SU-DHL-6 (cell line): Measurements from ENCODE around the gene B3GAT1.

Experiments used
- EZH2phosphoT487 ChIP-seq: fragments of 200-600 bp; sonication (generic), shearing (Covaris generic); conservative IDR thresholded peaks from 2 replicates; pipeline ENCODE4 v1.6.1; 2018; ENCODE audit warnings: mild to moderate bottlenecking, antibody characterized with exemption, low read length, moderate library complexity, mixed read lengths
- TF ChIP-seq, protein P1 (sequence below): fragments of 200-600 bp; sonication (generic); IDR thresholded peaks from one replicate; pipeline ENCODE4 v1.5.1; 2017; ENCODE audit warnings: antibody characterized with exemption, mild to moderate bottlenecking, low read length, moderate library complexity; ENCODE audit not compliant: insufficient read depth, poor library complexity, severe bottlenecking

DNA sequence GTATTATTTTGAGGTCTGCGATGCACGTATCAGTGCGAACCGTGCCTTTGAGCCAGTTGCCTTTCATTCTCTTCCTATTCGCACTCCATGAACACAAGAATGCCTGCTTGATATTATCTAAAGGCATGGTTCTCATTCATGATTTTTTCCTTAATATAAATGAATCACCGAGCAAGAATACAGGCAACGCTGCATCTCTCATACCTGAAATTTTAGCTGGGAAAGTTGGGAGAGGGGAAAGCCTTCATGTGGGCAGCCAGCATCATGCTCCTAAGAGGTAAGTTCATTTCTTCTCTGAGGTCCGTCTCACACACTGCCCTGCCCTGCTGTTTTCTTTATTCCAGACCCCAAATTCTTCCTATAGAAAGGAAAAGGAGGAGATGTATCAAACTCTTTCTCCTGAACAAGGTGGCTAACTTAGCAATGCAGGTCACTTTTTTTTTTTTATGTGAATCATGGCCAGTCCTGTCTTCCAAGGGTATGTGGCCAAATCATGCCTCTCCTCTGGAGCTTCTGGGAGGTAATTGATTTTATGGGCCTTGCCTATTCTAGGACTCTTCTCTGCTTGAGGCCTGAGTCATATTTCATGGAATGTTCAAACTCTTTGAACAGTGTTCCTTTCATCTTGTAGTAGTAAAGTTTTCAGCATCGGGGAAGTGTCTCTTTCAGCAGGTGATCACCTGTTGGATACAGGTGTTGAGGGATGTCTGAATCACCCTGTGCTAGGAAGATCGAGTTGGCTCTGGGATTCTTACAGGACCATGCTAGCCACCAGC is 77.1 kb downstream of the B3GAT1 start:
- TF ChIP-seq, protein P1, sequence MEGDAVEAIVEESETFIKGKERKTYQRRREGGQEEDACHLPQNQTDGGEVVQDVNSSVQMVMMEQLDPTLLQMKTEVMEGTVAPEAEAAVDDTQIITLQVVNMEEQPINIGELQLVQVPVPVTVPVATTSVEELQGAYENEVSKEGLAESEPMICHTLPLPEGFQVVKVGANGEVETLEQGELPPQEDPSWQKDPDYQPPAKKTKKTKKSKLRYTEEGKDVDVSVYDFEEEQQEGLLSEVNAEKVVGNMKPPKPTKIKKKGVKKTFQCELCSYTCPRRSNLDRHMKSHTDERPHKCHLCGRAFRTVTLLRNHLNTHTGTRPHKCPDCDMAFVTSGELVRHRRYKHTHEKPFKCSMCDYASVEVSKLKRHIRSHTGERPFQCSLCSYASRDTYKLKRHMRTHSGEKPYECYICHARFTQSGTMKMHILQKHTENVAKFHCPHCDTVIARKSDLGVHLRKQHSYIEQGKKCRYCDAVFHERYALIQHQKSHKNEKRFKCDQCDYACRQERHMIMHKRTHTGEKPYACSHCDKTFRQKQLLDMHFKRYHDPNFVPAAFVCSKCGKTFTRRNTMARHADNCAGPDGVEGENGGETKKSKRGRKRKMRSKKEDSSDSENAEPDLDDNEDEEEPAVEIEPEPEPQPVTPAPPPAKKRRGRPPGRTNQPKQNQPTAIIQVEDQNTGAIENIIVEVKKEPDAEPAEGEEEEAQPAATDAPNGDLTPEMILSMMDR = no peak
- TF ChIP-seq EZH2phosphoT487 = no peak
